H1 (cell line): ENCODE results near the gene LY6G5B. TPM values are rescaled to one million over a fixed set of nuclear protein-coding genes. Genes with fewer than 3 reads are reported as not detected.

ENCODE experiments used
- CTCF ChIA-PET: fragments of 300-600 bp; sonication (Branson Sonifier 250); formaldehyde crosslinking; loops from one replicate; lab custom pipeline; 2021; ENCODE audit not compliant: partially characterized antibody; lab: Charles Lee
- POLR2A ChIA-PET: fragments of 300-600 bp; sonication (Branson Sonifier 250); formaldehyde crosslinking; loops from one replicate; lab custom pipeline; 2021; ENCODE audit warnings: inconsistent platforms; ENCODE audit not compliant: partially characterized antibody; lab: Charles Lee
- DNase-seq, 2 experiments: peaks; one replicate each; pipeline versions ENCODE4 v3.0.0 to v3.0.0-alpha.2; 2010 to 2022; ENCODE audit warnings: low spot score in 2 of 2, low read depth in 1 of 2, mixed read lengths in 1 of 2
- FAIRE-seq: peaks from 2 replicates; lab custom pipeline; 2011; peaks lifted over from hg19 to GRCh38; lab: Jason Lieb, UNC
- H2AFZ ChIP-seq: 2 replicates; pipeline ENCODE4 v1.8.1; 2012; ENCODE audit warnings: low read length, inconsistent platforms
- H2AK5ac ChIP-seq: 2 replicates; pipeline ENCODE4 v1.6.1; 2013; ENCODE audit warnings: low read depth, low read length
- H2BK120ac ChIP-seq: replicated peaks from 2 replicates; pipeline ENCODE3; 2013; ENCODE audit warnings: low read depth, low read length, inconsistent platforms
- H2BK12ac ChIP-seq: 2 replicates; pipeline ENCODE4 v1.6.1; 2013; ENCODE audit warnings: low read depth, low read length
- H2BK15ac ChIP-seq: 2 replicates; pipeline ENCODE4 v1.6.1; 2013; ENCODE audit warnings: low read length
- H2BK20ac ChIP-seq: 2 replicates; pipeline ENCODE4 v1.6.1; 2013; ENCODE audit warnings: low read length
- H2BK5ac ChIP-seq: 2 replicates; pipeline ENCODE4 v1.6.1; 2013; ENCODE audit warnings: low read depth, low read length
- H3K14ac ChIP-seq: 2 replicates; pipeline ENCODE4 v1.6.1; 2013; ENCODE audit warnings: inconsistent platforms; ENCODE audit not compliant: insufficient read length
- H3K18ac ChIP-seq: 2 replicates; pipeline ENCODE4 v1.6.1; 2013; ENCODE audit warnings: low read length; ENCODE audit errors: extremely low read depth
- H3K23ac ChIP-seq: 2 replicates; pipeline ENCODE4 v1.6.1; 2013; ENCODE audit warnings: inconsistent platforms; ENCODE audit not compliant: insufficient read length
- H3K23me2 ChIP-seq: 2 replicates; pipeline ENCODE4 v1.6.1; 2013; ENCODE audit warnings: low read depth, low read length
- H3K27ac ChIP-seq: 2 replicates; pipeline ENCODE4 v1.6.1; 2011; ENCODE audit warnings: low read depth, low read length, inconsistent platforms
- H3K27me3 ChIP-seq, 4 experiments: replicated peaks in 1 of 4; 1 replicate in 1 of 4; 2 replicates in 3 of 4; pipeline versions ENCODE4 v1.6.1 to v1.8.1; 2011 to 2013; ENCODE audit warnings: low read length in 3 of 4, mild to moderate bottlenecking in 3 of 4, inconsistent platforms in 2 of 4, mixed read lengths in 2 of 4, moderate library complexity in 1 of 4; ENCODE audit not compliant: control insufficient read depth in 3 of 4, insufficient read depth in 3 of 4; ENCODE audit errors: extremely low read depth in 1 of 4
- H3K36me3 ChIP-seq, 4 experiments: 2 replicates each; pipeline versions ENCODE4 v1.6.1 to v1.8.1; 2011 to 2013; ENCODE audit warnings: mild to moderate bottlenecking in 4 of 4, low read length in 3 of 4, moderate library complexity in 2 of 4, control low read depth in 1 of 4, inconsistent platforms in 1 of 4; ENCODE audit not compliant: insufficient read depth in 4 of 4, control insufficient read depth in 2 of 4
- H3K4ac ChIP-seq: replicated peaks from 2 replicates; pipeline ENCODE3; 2013; ENCODE audit warnings: low read length, low read depth, mixed read lengths, inconsistent platforms; ENCODE audit not compliant: insufficient read length
- H3K4me1 ChIP-seq, 4 experiments: replicated peaks in 1 of 4; 1 replicate in 1 of 4; 2 replicates in 3 of 4; pipeline versions ENCODE4 v1.6.1 to v1.8.1; 2011 to 2013; ENCODE audit warnings: low read length in 3 of 4, inconsistent platforms in 2 of 4, mixed read lengths in 1 of 4; ENCODE audit not compliant: insufficient read depth in 4 of 4, control insufficient read depth in 3 of 4
- H3K4me2 ChIP-seq, 2 experiments: 2 replicates each; pipeline versions ENCODE4 v1.6.1 to v1.8.1; 2011 to 2013; ENCODE audit warnings: low read depth in 2 of 2, low read length in 2 of 2, control low read depth in 1 of 2, inconsistent platforms in 1 of 2, mild to moderate bottlenecking in 1 of 2; ENCODE audit not compliant: insufficient read depth in 1 of 2
- H3K4me3 ChIP-seq, 4 experiments: fragments of 200-600, 300-600 bp in 1 of 4; sonication (generic), shearing (Covaris generic), sonication (Bioruptor Twin) in 1 of 4; 2 replicates each; pipeline versions ENCODE4 v1.5.1 to v1.8.1; 2011 to 2016; ENCODE audit warnings: low read length in 4 of 4, low read depth in 3 of 4, control low read depth in 2 of 4, inconsistent platforms in 2 of 4, mild to moderate bottlenecking in 2 of 4, mixed read lengths in 1 of 4, moderate library complexity in 1 of 4; ENCODE audit not compliant: insufficient read depth in 2 of 4; ENCODE audit errors: extremely low read depth in 1 of 4
- H3K56ac ChIP-seq: replicated peaks from 2 replicates; pipeline ENCODE3; 2013; ENCODE audit warnings: low read depth, mild to moderate bottlenecking, mixed read lengths, low read length, inconsistent platforms; ENCODE audit not compliant: insufficient read length
- H3K79me1 ChIP-seq: 2 replicates; pipeline ENCODE4 v1.6.1; 2013; ENCODE audit warnings: low read depth, low read length, control low read depth
- H3K79me2 ChIP-seq, 2 experiments: 2 replicates each; pipeline versions ENCODE4 v1.6.1 to v1.8.1; 2012 to 2013; ENCODE audit warnings: low read length in 2 of 2, mild to moderate bottlenecking in 2 of 2, inconsistent platforms in 1 of 2; ENCODE audit not compliant: insufficient read depth in 2 of 2, control insufficient read depth in 1 of 2
- H3K9ac ChIP-seq, 4 experiments: replicated peaks in 1 of 4; 1 replicate in 1 of 4; 2 replicates in 3 of 4; pipeline versions ENCODE4 v1.6.1 to v1.8.1; 2011 to 2013; ENCODE audit warnings: low read depth in 3 of 4, low read length in 3 of 4, control low read depth in 2 of 4, mild to moderate bottlenecking in 2 of 4, moderate library complexity in 2 of 4, inconsistent platforms in 1 of 4; ENCODE audit errors: extremely low read depth in 1 of 4
- H3K9me3 ChIP-seq, 2 experiments: 2 replicates each; pipeline versions ENCODE4 v1.6.1 to v1.8.1; 2012 to 2013; ENCODE audit warnings: mild to moderate bottlenecking in 2 of 2, moderate library complexity in 2 of 2, control low read depth in 1 of 2, inconsistent platforms in 1 of 2, low read depth in 1 of 2, low read length in 1 of 2, mixed read lengths in 1 of 2; ENCODE audit not compliant: insufficient read depth in 2 of 2
- H4K20me1 ChIP-seq, 2 experiments: replicated peaks in 1 of 2; 2 replicates each; pipeline versions ENCODE3 to v1.8.1; 2011 to 2013; ENCODE audit warnings: inconsistent platforms in 2 of 2, low read length in 2 of 2, mild to moderate bottlenecking in 1 of 2; ENCODE audit not compliant: insufficient read depth in 2 of 2, control insufficient read depth in 1 of 2
- H4K5ac ChIP-seq: 2 replicates; pipeline ENCODE4 v1.6.1; 2013; ENCODE audit warnings: low read length, low read depth, mixed read lengths, inconsistent platforms; ENCODE audit not compliant: insufficient read length
- H4K8ac ChIP-seq: 2 replicates; pipeline ENCODE4 v1.8.0; 2013; ENCODE audit warnings: mild to moderate bottlenecking, moderate library complexity, low read length, inconsistent platforms; ENCODE audit not compliant: insufficient read depth; ENCODE audit errors: extremely low read depth
- H4K91ac ChIP-seq: replicated peaks from 2 replicates; pipeline ENCODE3; 2013; ENCODE audit warnings: low read length, mixed read lengths, inconsistent platforms; ENCODE audit not compliant: insufficient read length
- WGBS, 2 experiments: shearing (Covaris generic) in 1 of 2; methylation state at CpG; one replicate each; pipeline versions ENCODE4 v1.1.6 to v1.1.7; 2013 to 2015; ENCODE audit warnings: low lambda C conversion rate in 2 of 2, mixed read lengths in 2 of 2, inconsistent platforms in 1 of 2, low coverage in 1 of 2, missing lambda C conversion rate in 1 of 2; ENCODE audit not compliant: insufficient replicate concordance in 2 of 2, insufficient coverage in 1 of 2, insufficient read length in 1 of 2; ENCODE audit errors: extremely low coverage in 1 of 2, missing lambda C conversion rate in 1 of 2; 5-methylcytosine and 5-hydroxymethylcytosine counted together
- polyA plus RNA-seq, 7 experiments: library from polyadenylated mRNA; depleted of rRNA in 3 of 7; stranded (reverse) in 5 of 7; unstranded in 2 of 7; fragments of >200 nt in 5 of 7; fragments of 200-250 nt in 2 of 7; gene quantifications; 1 replicate in 5 of 7; 2 replicates in 1 of 7; 4 replicates in 1 of 7; pipeline versions ENCODE4 v1.2.1 to v1.2.3, GENCODE V29; 2011 to 2013; ENCODE audit warnings: missing spikeins in 2 of 7, mixed read lengths in 2 of 7
- total RNA-seq: library from RNA; stranded (reverse); fragmentation: NEBNext Ultra II Directional; extraction: Animal tissue kit (Norgen Biotek cat#: 25700); gene quantifications from 2 replicates; pipeline ENCODE4 v1.2.1, GENCODE V29; 2021

LY6G5B gene
- total and polyA plus RNA-seq, 2 of the 8 experiments (the other 6 are each of a cell fraction or from before 2014, with no cell fraction given) = 10.6 to 12.6 TPM

- FAIRE-seq = no peak
- H2BK12ac ChIP-seq = no peak overlapping the region
- POLR2A ChIA-PET = no interaction called here
These were observed 27.8 kb downstream of the LY6G5B start for GRCh38 chr6:31697555-31697954.

More at GRCh38 chr6:31697555-31697954, 27.8 kb downstream of the LY6G5B start:
- no peaks in the 10 kb centered on the region for H3K9me3 ChIP-seq
- H2BK15ac ChIP-seq = no peak overlapping the region
- 90% methylated on average over 3 of the region's 3 CpGs; no CpG with 5 or more reads in 1 of the 2 experiments for WGBS, 2 experiments
- H4K91ac ChIP-seq = no peak overlapping the region
- no peak overlapping the region; the same call in 1 of the 2 replicates for H2BK5ac ChIP-seq
- H4K8ac ChIP-seq = no peak overlapping the region
- H3K27ac ChIP-seq = no peak overlapping the region
- H2BK20ac ChIP-seq = no peak overlapping the region
- H2AK5ac ChIP-seq = no peak overlapping the region
- no peaks in the 10 kb centered on the region for H4K20me1 ChIP-seq
- no peak overlapping the region for H3K18ac ChIP-seq
- no peak overlapping the region for H3K14ac ChIP-seq
- peaks cover 0 to 7% of the 10 kb centered on the region in 2 experiments; a peak in 2 of 4 replicates for H3K79me2 ChIP-seq
- CTCF ChIA-PET = no interaction called here
- no peak overlapping the region for H3K4ac ChIP-seq
- H3K23me2 ChIP-seq = peaks cover 6% of the 10 kb centered on the region; the same call in 1 of the 2 replicates
- H3K56ac ChIP-seq = no peak overlapping the region
- peaks cover 2 to 5% (median 3%) of the 10 kb centered on the region in 4 experiments; a peak in 4 of 7 replicates for H3K4me1 ChIP-seq
- no peak overlapping the region for H3K4me2 ChIP-seq
- H2BK120ac ChIP-seq = no peak overlapping the region
- peaks cover 2 to 8% (median 5%) of the 10 kb centered on the region in 4 experiments; a peak in 4 of 8 replicates for H3K36me3 ChIP-seq
- no peaks in the 10 kb centered on the region for H3K27me3 ChIP-seq
- H3K79me1 ChIP-seq = peaks cover 6% of the 10 kb centered on the region
- no peak overlapping the region for H4K5ac ChIP-seq
- no peak overlapping the region for H3K4me3 ChIP-seq
- no peak overlapping the region for H3K23ac ChIP-seq
- no peak overlapping the region for H3K9ac ChIP-seq
- no peak for DNase-seq
- no peak overlapping the region for H2AFZ ChIP-seq
